ENCODE results near the gene NUP210L. TPM values are rescaled to one million over a fixed set of nuclear protein-coding genes. Genes with fewer than 3 reads are reported as not detected.

Gene NUP210L
- total and polyA plus RNA-seq, 2 of the 13 experiments (the other 11 are each of a cell fraction or from before 2014, with no cell fraction given): not detected

- peak; percentile 58 for TF ChIP-seq RBM39 (IDR thresholded peaks at IDR 0.05; ENCODE audit: low read depth, low read length, poor library complexity, severe bottlenecking)
- TF ChIP-seq SIX4 (CRISPR knock-in tag; IDR thresholded peaks at IDR 0.05): no peak
- TF ChIP-seq TMF1 (CRISPR knock-in tag; IDR thresholded peaks at IDR 0.05; ENCODE audit: low read depth): peak; percentile 45; the same call in 1 of the 2 replicates
- no peak for TF ChIP-seq MBNL3 (CRISPR knock-in tag; conservative IDR thresholded peaks at IDR 0.05)
- 0 out of 2 replicates have a peak, but pooled peaks have one; percentile 46 for TF ChIP-seq SAFB2 (CRISPR knock-in tag; IDR thresholded peaks at IDR 0.05; ENCODE audit: borderline replicate concordance, low read depth)
- no peak for TF ChIP-seq SOX6 (IDR thresholded peaks at IDR 0.05)
- peak; percentile 37 for TF ChIP-seq SOX6 (CRISPR knock-in tag; IDR thresholded peaks at IDR 0.05)
- TF ChIP-seq SMYD3 (CRISPR knock-in tag; IDR thresholded peaks at IDR 0.05): no peak
- 0 out of 2 replicates have a peak, but pooled peaks have one; percentile 20 for TF ChIP-seq PPARG (CRISPR knock-in tag; conservative IDR thresholded peaks at IDR 0.05)
- 0 out of 2 replicates have a peak, but pooled peaks have one; percentile 42 for TF ChIP-seq ZNF563 (CRISPR knock-in tag; IDR thresholded peaks at IDR 0.05)
- TF ChIP-seq, protein P1, sequence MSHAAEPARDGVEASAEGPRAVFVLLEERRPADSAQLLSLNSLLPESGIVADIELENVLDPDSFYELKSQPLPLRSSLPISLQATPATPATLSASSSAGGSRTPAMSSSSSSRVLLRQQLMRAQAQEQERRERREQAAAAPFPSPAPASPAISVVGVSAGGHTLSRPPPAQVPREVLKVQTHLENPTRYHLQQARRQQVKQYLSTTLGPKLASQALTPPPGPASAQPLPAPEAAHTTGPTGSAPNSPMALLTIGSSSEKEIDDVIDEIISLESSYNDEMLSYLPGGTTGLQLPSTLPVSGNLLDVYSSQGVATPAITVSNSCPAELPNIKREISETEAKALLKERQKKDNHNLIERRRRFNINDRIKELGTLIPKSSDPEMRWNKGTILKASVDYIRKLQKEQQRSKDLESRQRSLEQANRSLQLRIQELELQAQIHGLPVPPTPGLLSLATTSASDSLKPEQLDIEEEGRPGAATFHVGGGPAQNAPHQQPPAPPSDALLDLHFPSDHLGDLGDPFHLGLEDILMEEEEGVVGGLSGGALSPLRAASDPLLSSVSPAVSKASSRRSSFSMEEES (CRISPR knock-in tag; IDR thresholded peaks at IDR 0.05): peak; percentile 63
- 0 out of 2 replicates have a peak, but pooled peaks have one; percentile 16 for TF ChIP-seq ZBTB7B (CRISPR knock-in tag; IDR thresholded peaks at IDR 0.05)
- TF ChIP-seq ZNF343 (CRISPR knock-in tag; IDR thresholded peaks at IDR 0.05): 0 out of 2 replicates have a peak, but pooled peaks have one; percentile 14
- TF ChIP-seq ZNF441 (CRISPR knock-in tag; IDR thresholded peaks at IDR 0.05; ENCODE audit: borderline replicate concordance): peak; percentile 58; the same call in 1 of the 2 replicates
- TF ChIP-seq ZNF234 (CRISPR knock-in tag; conservative IDR thresholded peaks at IDR 0.05): no peak
- peak; percentile 57 for TF ChIP-seq POLR2G (IDR thresholded peaks at IDR 0.05; ENCODE audit: low read depth, low read length)
- TF ChIP-seq GATAD1 (CRISPR knock-in tag; IDR thresholded peaks at IDR 0.05): peak; percentile 55; the same call in 1 of the 2 replicates
- TF ChIP-seq CENPBD1 (CRISPR knock-in tag; IDR thresholded peaks at IDR 0.05; ENCODE audit: borderline replicate concordance, low read depth): no peak
- peak; percentile 5 for TF ChIP-seq HNF4G (IDR thresholded peaks at IDR 0.05; ENCODE audit: borderline replicate concordance, low read depth, low read length)
- TF ChIP-seq HNF4G (CRISPR knock-in tag; IDR thresholded peaks at IDR 0.05; ENCODE audit: borderline replicate concordance, low read depth): no peak
- peak; percentile 67; the same call in 1 of the 2 replicates for TF ChIP-seq TFAP4 (IDR thresholded peaks at IDR 0.05; ENCODE audit: borderline replicate concordance, low read depth)
- no peak for TF ChIP-seq JUNB (CRISPR knock-in tag; IDR thresholded peaks at IDR 0.05; ENCODE audit: borderline replicate concordance)
- peak; percentile 83 for TF ChIP-seq ZNF501 (CRISPR knock-in tag; IDR thresholded peaks at IDR 0.05)
- TF ChIP-seq, protein P2, sequence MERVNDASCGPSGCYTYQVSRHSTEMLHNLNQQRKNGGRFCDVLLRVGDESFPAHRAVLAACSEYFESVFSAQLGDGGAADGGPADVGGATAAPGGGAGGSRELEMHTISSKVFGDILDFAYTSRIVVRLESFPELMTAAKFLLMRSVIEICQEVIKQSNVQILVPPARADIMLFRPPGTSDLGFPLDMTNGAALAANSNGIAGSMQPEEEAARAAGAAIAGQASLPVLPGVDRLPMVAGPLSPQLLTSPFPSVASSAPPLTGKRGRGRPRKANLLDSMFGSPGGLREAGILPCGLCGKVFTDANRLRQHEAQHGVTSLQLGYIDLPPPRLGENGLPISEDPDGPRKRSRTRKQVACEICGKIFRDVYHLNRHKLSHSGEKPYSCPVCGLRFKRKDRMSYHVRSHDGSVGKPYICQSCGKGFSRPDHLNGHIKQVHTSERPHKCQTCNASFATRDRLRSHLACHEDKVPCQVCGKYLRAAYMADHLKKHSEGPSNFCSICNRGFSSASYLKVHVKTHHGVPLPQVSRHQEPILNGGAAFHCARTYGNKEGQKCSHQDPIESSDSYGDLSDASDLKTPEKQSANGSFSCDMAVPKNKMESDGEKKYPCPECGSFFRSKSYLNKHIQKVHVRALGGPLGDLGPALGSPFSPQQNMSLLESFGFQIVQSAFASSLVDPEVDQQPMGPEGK (CRISPR knock-in tag; IDR thresholded peaks at IDR 0.05): peak; percentile 78
- TF ChIP-seq ZNF614 (CRISPR knock-in tag; IDR thresholded peaks at IDR 0.05; ENCODE audit: borderline replicate concordance): no peak
Observed at GRCh38 chr1:153945795-153946621, 208.9 kb downstream of the NUP210L start (continued).

All from HepG2 (cell line).